ENCODE data around the gene EFR3B. TPM values are rescaled to one million over a fixed set of nuclear protein-coding genes. Genes with fewer than 3 reads are reported as not detected.
"Not testable (repeated sequence)": the region's sequence is repeated elsewhere in the genome, so short reads cannot be mapped to it uniquely, and the experiment has no call there.

Gene EFR3B
- polyA plus RNA-seq, 3 donors = not detected

DNA sequence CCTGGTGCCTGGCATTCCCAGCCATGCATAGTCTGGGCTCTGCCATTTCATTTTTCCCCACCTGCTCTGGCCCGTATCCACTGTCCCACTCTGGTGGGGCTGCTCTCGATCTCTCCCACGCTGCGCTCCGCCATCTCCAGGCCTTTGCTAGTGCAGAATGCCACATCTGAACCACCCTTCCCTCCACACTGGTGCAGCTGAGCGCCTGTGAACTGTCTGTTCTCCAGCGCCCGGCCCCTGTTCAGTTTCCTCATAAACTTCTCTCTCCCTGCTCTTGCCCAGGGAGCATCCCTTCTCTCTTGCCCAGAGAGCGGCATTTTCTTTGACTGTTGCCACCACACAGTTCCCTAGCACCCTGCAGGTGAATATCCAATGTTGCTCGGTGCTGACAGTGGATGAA lies 105.0 kb downstream of the EFR3B start:
- Histone ChIP-seq H3K9ac (ENCODE audit: insufficient read depth, low read length, poor library complexity, severe bottlenecking) (no peak overlapping the region), H3K36me3 (replicated peaks in 1 of 2; ENCODE audit: control insufficient read depth in 1 of 2, insufficient read depth in 2 of 2, low read length in 2 of 2) (no peaks in the 10 kb centered on the region), H3K9me3 (replicated peaks in 1 of 2; ENCODE audit: control insufficient read depth in 1 of 2, insufficient read depth in 1 of 2, low read length in 2 of 2) (no peaks in the 10 kb centered on the region), H3K79me2 (ENCODE audit: insufficient read depth, low read length) (no peaks in the 10 kb centered on the region), H4K20me1 (ENCODE audit: insufficient read depth, low read length) (no peaks in the 10 kb centered on the region), H3K27me3 (ENCODE audit: control insufficient read depth in 2 of 2, insufficient read depth in 2 of 2, low read length in 2 of 2) (no peaks in the 10 kb centered on the region), H2AFZ (ENCODE audit: insufficient read depth, low read depth, low read length, poor library complexity, severe bottlenecking) (no peak overlapping the region), H3K27ac (ENCODE audit: low read depth in 1 of 2, low read length in 2 of 2) (no peak overlapping the region), H3K4me2 (replicated peaks; ENCODE audit: extremely low read depth, low read length, poor library complexity, severe bottlenecking) (no peak overlapping the region), H3K4me3 (replicated peaks in 1 of 3; ENCODE audit: low read depth in 2 of 3, low read length in 3 of 3) (no peak overlapping the region), H3K4me1 (ENCODE audit: control insufficient read depth in 1 of 2, insufficient read depth in 2 of 2, low read length in 2 of 2) (no peaks in the 10 kb centered on the region)
- WGBS (ENCODE audit: insufficient coverage) = 97% methylated on average over 7 of the region's 10 CpGs
- Mint-ChIP-seq H3K4me3 (no peak overlapping the region), H3K36me3 (no peaks in the 10 kb centered on the region), H3K27me3 (ENCODE audit: low read depth in 3 of 3) (peaks cover 6 to 9% (median 6%) of the 10 kb centered on the region in 3 donors), H3K27ac (no peak overlapping the region), H3K9me3 (peaks cover 0 to 1% (median 0%) of the 10 kb centered on the region in 7 donors), H3K4me1 (no peaks in the 10 kb centered on the region)
- intact Hi-C loops (cut with micrococcal nuclease) = no loop called here
- no peak for DNase-seq
- TF ChIP-seq, protein P1, sequence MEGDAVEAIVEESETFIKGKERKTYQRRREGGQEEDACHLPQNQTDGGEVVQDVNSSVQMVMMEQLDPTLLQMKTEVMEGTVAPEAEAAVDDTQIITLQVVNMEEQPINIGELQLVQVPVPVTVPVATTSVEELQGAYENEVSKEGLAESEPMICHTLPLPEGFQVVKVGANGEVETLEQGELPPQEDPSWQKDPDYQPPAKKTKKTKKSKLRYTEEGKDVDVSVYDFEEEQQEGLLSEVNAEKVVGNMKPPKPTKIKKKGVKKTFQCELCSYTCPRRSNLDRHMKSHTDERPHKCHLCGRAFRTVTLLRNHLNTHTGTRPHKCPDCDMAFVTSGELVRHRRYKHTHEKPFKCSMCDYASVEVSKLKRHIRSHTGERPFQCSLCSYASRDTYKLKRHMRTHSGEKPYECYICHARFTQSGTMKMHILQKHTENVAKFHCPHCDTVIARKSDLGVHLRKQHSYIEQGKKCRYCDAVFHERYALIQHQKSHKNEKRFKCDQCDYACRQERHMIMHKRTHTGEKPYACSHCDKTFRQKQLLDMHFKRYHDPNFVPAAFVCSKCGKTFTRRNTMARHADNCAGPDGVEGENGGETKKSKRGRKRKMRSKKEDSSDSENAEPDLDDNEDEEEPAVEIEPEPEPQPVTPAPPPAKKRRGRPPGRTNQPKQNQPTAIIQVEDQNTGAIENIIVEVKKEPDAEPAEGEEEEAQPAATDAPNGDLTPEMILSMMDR (IDR thresholded peaks at IDR 0.05) = no peak

DNA sequence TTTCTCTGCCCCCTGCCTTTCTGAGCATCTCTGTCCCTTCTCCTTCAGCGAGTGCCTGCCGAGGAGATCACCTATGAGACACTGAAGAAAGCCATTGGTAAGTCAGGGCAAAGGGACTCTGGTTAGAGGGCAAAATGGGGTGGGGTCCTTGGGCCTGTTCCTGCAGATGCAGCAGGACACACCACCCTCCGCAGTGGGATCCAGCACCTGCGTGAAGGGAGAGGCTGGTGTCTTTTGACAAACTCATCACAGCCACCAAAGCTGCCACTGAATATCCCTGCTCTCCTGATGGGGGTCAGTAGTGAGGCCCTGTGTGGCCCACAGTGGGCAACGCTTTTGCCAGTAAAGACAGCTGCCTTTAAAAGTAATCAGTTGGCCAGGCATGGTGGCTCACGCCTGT lies 107.8 kb downstream of the EFR3B start:
- Histone ChIP-seq H3K79me2 (ENCODE audit: insufficient read depth, low read length) (no peaks in the 10 kb centered on the region), H4K20me1 (ENCODE audit: insufficient read depth, low read length) (no peaks in the 10 kb centered on the region), H3K4me3 (replicated peaks in 1 of 3; ENCODE audit: low read depth in 2 of 3, low read length in 3 of 3) (no peak overlapping the region), H3K4me2 (replicated peaks; ENCODE audit: extremely low read depth, low read length, poor library complexity, severe bottlenecking) (no peak overlapping the region), H3K27me3 (ENCODE audit: control insufficient read depth in 2 of 2, insufficient read depth in 2 of 2, low read length in 2 of 2) (no peaks in the 10 kb centered on the region), H3K9ac (ENCODE audit: insufficient read depth, low read length, poor library complexity, severe bottlenecking) (no peak overlapping the region), H3K9me3 (replicated peaks in 1 of 2; ENCODE audit: control insufficient read depth in 1 of 2, insufficient read depth in 1 of 2, low read length in 2 of 2) (no peaks in the 10 kb centered on the region), H3K36me3 (replicated peaks in 1 of 2; ENCODE audit: control insufficient read depth in 1 of 2, insufficient read depth in 2 of 2, low read length in 2 of 2) (no peaks in the 10 kb centered on the region), H2AFZ (ENCODE audit: insufficient read depth, low read depth, low read length, poor library complexity, severe bottlenecking) (no peak overlapping the region), H3K4me1 (ENCODE audit: control insufficient read depth in 1 of 2, insufficient read depth in 2 of 2, low read length in 2 of 2) (no peaks in the 10 kb centered on the region), H3K27ac (ENCODE audit: low read depth in 1 of 2, low read length in 2 of 2) (no peak overlapping the region)
- intact Hi-C loops (cut with micrococcal nuclease) = no loop called here
- H3K27me3 Mint-ChIP-seq (ENCODE audit: low read depth in 3 of 3) = peaks cover 3 to 13% (median 4%) of the 10 kb centered on the region in 3 donors
- peaks cover 0 to 3% (median 0%) of the 10 kb centered on the region in 7 donors for H3K9me3 Mint-ChIP-seq
- H3K36me3 Mint-ChIP-seq = peaks cover 0 to 2% of the 10 kb centered on the region in 2 donors
- DNase-seq = no peak
- H3K4me1 Mint-ChIP-seq = no peaks in the 10 kb centered on the region
- no peak overlapping the region for H3K27ac Mint-ChIP-seq
- no peak overlapping the region for H3K4me3 Mint-ChIP-seq
- TF ChIP-seq, protein P1 (IDR thresholded peaks at IDR 0.05) = no peak
- 95% methylated on average over 4 of the region's 6 CpGs for WGBS (ENCODE audit: insufficient coverage)

DNA sequence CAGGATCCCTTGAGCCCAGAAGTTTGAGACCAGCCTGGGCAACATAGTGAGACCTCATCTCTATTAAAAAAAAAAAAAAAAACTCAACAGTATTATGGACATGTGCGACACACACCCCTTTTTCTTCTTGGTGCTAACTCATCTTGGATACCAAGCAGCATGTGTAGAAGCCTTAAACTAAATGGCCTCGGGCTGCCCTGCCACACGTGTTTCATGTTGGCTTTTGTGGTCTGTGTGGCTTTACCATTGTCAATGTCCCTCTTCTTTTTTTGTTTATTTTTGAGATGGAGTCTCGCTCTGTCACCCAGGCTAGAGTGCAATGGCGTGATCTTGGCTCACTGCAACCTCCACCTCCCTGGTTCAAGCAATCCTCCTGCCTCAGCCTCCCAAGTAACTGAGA lies 109.1 kb downstream of the EFR3B start:
- H2AFZ ChIP-seq (ENCODE audit: insufficient read depth, low read depth, low read length, poor library complexity, severe bottlenecking); H3K27me3 Mint-ChIP-seq (ENCODE audit: low read depth in 3 of 3); H3K4me1 ChIP-seq (ENCODE audit: control insufficient read depth in 1 of 2, insufficient read depth in 2 of 2, low read length in 2 of 2); H3K36me3 Mint-ChIP-seq; H3K27me3 ChIP-seq (ENCODE audit: control insufficient read depth in 2 of 2, insufficient read depth in 2 of 2, low read length in 2 of 2); H3K36me3 ChIP-seq (replicated peaks in 1 of 2; ENCODE audit: control insufficient read depth in 1 of 2, insufficient read depth in 2 of 2, low read length in 2 of 2); H3K4me3 ChIP-seq (replicated peaks in 1 of 3; ENCODE audit: low read depth in 2 of 3, low read length in 3 of 3); H4K20me1 ChIP-seq (ENCODE audit: insufficient read depth, low read length); H3K27ac Mint-ChIP-seq; H3K9me3 ChIP-seq (replicated peaks in 1 of 2; ENCODE audit: control insufficient read depth in 1 of 2, insufficient read depth in 1 of 2, low read length in 2 of 2); H3K27ac ChIP-seq (ENCODE audit: low read depth in 1 of 2, low read length in 2 of 2); H3K9ac ChIP-seq (ENCODE audit: insufficient read depth, low read length, poor library complexity, severe bottlenecking); H3K4me2 ChIP-seq (replicated peaks; ENCODE audit: extremely low read depth, low read length, poor library complexity, severe bottlenecking); H3K9me3 Mint-ChIP-seq; DNase-seq; H3K4me3 Mint-ChIP-seq; intact Hi-C loops (cut with micrococcal nuclease); H3K4me1 Mint-ChIP-seq; H3K79me2 ChIP-seq (ENCODE audit: insufficient read depth, low read length): not testable (repeated sequence)
- WGBS (ENCODE audit: insufficient coverage) = 67% methylated on average over 3 of the region's 5 CpGs
